Loucy (cell line): ENCODE measurements around the gene KCNC2.

Source experiments
- H2AFZ ChIP-seq: fragments of 200-600 bp; sonication (generic); 2 replicates; pipeline ENCODE4 v1.6.0; 2016; ENCODE audit warnings: antibody characterized with exemption, mild to moderate bottlenecking, low read length, moderate library complexity
- H3F3A ChIP-seq: fragments of 200-600 bp; 2 replicates; pipeline ENCODE4 v1.6.0; 2016; ENCODE audit warnings: antibody characterized with exemption, low read depth, mild to moderate bottlenecking
- H3K27me3 ChIP-seq: fragments of 200-600 bp; sonication (generic); 2 replicates; pipeline ENCODE4 v1.6.1; 2014; ENCODE audit warnings: low read length, mild to moderate bottlenecking; ENCODE audit not compliant: insufficient read depth, poor library complexity, severe bottlenecking
- H3K36me3 ChIP-seq: fragments of 200-600 bp; sonication (generic); 2 replicates; pipeline ENCODE4 v1.6.1; 2016; ENCODE audit warnings: low read length; ENCODE audit not compliant: insufficient read depth
- H3K4me1 ChIP-seq: fragments of 200-600 bp; sonication (generic); 2 replicates; pipeline ENCODE4 v1.5.1; 2014; ENCODE audit warnings: low read length, mild to moderate bottlenecking; ENCODE audit not compliant: insufficient read depth, poor library complexity, severe bottlenecking
- H3K4me2 ChIP-seq: fragments of 200-600 bp; sonication (generic); 2 replicates; pipeline ENCODE4 v1.6.0; 2014; ENCODE audit warnings: antibody characterized with exemption, low read length, low read depth, mild to moderate bottlenecking; ENCODE audit not compliant: poor library complexity, severe bottlenecking
- H3K4me3 ChIP-seq: fragments of 200-600 bp; sonication (generic); 2 replicates; pipeline ENCODE4 v1.5.1; 2014; ENCODE audit warnings: low read length, mild to moderate bottlenecking, mixed read lengths; ENCODE audit not compliant: poor library complexity, severe bottlenecking
- H3K79me2 ChIP-seq: fragments of 200-600 bp; sonication (generic); 2 replicates; pipeline ENCODE4 v1.6.1; 2014; ENCODE audit warnings: low read length; ENCODE audit not compliant: insufficient read depth
- H3K9ac ChIP-seq: fragments of 200-600 bp; sonication (generic); 2 replicates; pipeline ENCODE4 v1.6.0; 2014; ENCODE audit warnings: mild to moderate bottlenecking, low read depth, low read length, moderate library complexity; ENCODE audit not compliant: poor library complexity, severe bottlenecking
- H3K9me2 ChIP-seq: fragments of 200-600 bp; sonication (generic); replicated peaks from 2 replicates; pipeline ENCODE4 v1.6.1; 2016; ENCODE audit warnings: low read depth, low read length, mixed read lengths
- H3K9me3 ChIP-seq: fragments of 200-600 bp; sonication (generic); 2 replicates; pipeline ENCODE4 v1.6.1; 2014; ENCODE audit warnings: mild to moderate bottlenecking, antibody characterized with exemption, low read length, low read depth; ENCODE audit not compliant: insufficient read depth
- H4K20me1 ChIP-seq: fragments of 200-600 bp; sonication (generic); 2 replicates; pipeline ENCODE4 v1.6.0; 2014; ENCODE audit warnings: antibody characterized with exemption, low read length, mild to moderate bottlenecking; ENCODE audit not compliant: insufficient read depth, poor library complexity, severe bottlenecking
- CTCF ChIP-seq: fragments of 200-600 bp; sonication (generic); conservative IDR thresholded peaks from 2 replicates; pipeline ENCODE4 v1.5.1; 2014; ENCODE audit warnings: mild to moderate bottlenecking, antibody characterized with exemption, low read length
- EZH2phosphoT487 ChIP-seq: fragments of 200-600 bp; IDR thresholded peaks from 2 replicates; pipeline ENCODE4 v1.6.1; 2018; ENCODE audit warnings: antibody characterized with exemption, mild to moderate bottlenecking, moderate library complexity, borderline replicate concordance

The KCNC2 gene

DNA sequence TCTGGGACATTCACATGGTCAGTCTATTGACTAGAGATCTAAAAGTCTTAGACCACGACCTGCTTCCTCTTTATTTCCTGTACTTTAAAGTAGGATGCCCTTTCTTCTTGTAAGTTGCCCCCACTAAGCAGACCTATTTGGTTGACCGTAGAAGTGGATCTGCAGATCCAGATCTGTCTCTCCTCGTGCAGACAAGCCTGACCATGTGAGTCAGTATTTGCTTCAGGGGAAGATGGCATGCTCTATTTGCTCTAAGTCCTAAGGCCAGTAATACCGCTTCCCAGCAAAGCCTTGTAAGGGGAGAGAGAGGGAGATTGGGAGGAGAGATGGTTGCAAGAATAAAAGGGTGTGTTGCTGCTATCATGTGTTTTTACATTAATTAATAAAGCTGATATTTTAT is 46.8 kb downstream of the KCNC2 start:
- Histone ChIP-seq H3K4me2 (no peak overlapping the region), H3K9ac (no peak overlapping the region), H4K20me1 (no peaks in the 10 kb centered on the region), H3K27me3 (no peaks in the 10 kb centered on the region), H3K4me1 (no peaks in the 10 kb centered on the region), H3K4me3 (no peak overlapping the region), H2AFZ (no peak overlapping the region), H3F3A (no peaks in the 10 kb centered on the region), H3K36me3 (no peaks in the 10 kb centered on the region), H3K9me2 (no peaks in the 10 kb centered on the region), H3K79me2 (no peaks in the 10 kb centered on the region), H3K9me3 (no peaks in the 10 kb centered on the region)
- no peak for TF ChIP-seq EZH2phosphoT487
- no peak for TF ChIP-seq CTCF

DNA sequence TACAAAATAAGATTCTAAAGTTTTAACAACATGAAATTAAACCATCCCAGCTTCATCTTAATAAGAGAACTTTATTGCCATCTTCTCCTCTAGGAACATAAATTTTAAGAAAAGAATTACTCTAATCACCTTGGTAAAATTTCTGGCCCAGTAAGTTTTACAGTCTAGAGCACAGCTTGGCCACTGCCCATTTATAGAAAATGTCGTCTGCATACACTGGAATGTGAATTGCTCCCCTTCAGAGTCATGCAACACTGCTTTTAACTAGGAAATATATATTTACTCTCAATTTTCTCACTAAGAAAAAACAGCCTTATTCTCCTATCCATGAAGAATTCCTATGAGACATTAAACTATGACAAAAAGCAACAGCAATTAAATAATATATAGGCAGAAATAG is 48.2 kb downstream of the KCNC2 start:
- no peak for TF ChIP-seq CTCF
- TF ChIP-seq EZH2phosphoT487 = no peak
- no peak overlapping the region for H2AFZ ChIP-seq
- H3K4me1 ChIP-seq = no peaks in the 10 kb centered on the region
- H3K79me2 ChIP-seq = no peaks in the 10 kb centered on the region
- no peaks in the 10 kb centered on the region for H3K36me3 ChIP-seq
- no peaks in the 10 kb centered on the region for H3F3A ChIP-seq
- no peaks in the 10 kb centered on the region for H3K27me3 ChIP-seq
- H3K9me3 ChIP-seq = no peaks in the 10 kb centered on the region
- H4K20me1 ChIP-seq = no peaks in the 10 kb centered on the region
- no peak overlapping the region for H3K4me3 ChIP-seq
- no peak overlapping the region for H3K9ac ChIP-seq
- H3K4me2 ChIP-seq = no peak overlapping the region
- H3K9me2 ChIP-seq = no peaks in the 10 kb centered on the region

DNA sequence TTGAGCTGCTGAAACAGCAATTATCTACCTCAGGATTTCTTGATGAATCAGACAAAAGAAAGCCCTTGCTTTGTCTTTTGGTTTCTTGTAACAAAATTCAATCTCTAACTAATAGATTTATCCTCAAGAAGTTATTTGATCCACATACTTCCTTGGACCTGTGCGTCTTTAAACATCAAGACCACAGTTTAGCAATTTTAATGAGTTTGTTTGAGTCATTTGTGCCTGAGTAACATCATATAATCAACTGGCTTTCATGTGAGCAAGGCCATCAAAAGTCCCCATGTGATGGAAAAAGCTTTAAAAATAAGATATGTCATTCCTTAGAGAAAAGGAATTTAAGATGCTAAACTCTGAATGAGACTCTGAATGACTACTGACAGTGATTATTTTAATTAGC is 52.3 kb downstream of the KCNC2 start:
- Histone ChIP-seq H3K4me1 (no peaks in the 10 kb centered on the region), H3K9ac (no peak overlapping the region), H3K9me3 (no peaks in the 10 kb centered on the region), H3K36me3 (no peaks in the 10 kb centered on the region), H2AFZ (no peak overlapping the region), H4K20me1 (no peaks in the 10 kb centered on the region), H3K79me2 (no peaks in the 10 kb centered on the region), H3K4me2 (no peak overlapping the region), H3K27me3 (no peaks in the 10 kb centered on the region), H3F3A (no peaks in the 10 kb centered on the region), H3K4me3 (no peak overlapping the region), H3K9me2 (no peaks in the 10 kb centered on the region)
- no peak for TF ChIP-seq EZH2phosphoT487
- TF ChIP-seq CTCF = no peak
